ENCODE results near the gene TRNAU1AP. TPM values are rescaled to one million over a fixed set of nuclear protein-coding genes. Genes with fewer than 3 reads are reported as not detected.

TRNAU1AP gene
- total RNA-seq, 1 donor from 2014 or later, result 24.3 TPM

Other genes starting within 250 kb of the TRNAU1AP start
- gene MED18, start 224.0 kb upstream of the TRNAU1AP start, total RNA-seq, result 15.5 TPM
- 56.3 TPM for gene PHACTR4, start 183.3 kb upstream of the TRNAU1AP start, total RNA-seq
- 33.3 TPM for gene RCC1, start 47.0 kb upstream of the TRNAU1AP start, total RNA-seq
- gene RAB42, start 39.2 kb downstream of the TRNAU1AP start, total RNA-seq, result 0.40 TPM
- 16.5 TPM for gene TAF12, start 90.0 kb downstream of the TRNAU1AP start, total RNA-seq
- gene RNU11, start 95.5 kb downstream of the TRNAU1AP start, total RNA-seq, result not detected
- gene GMEB1, start 115.7 kb downstream of the TRNAU1AP start, total RNA-seq, result 11.1 TPM
- gene YTHDF2, start 183.9 kb downstream of the TRNAU1AP start, total RNA-seq, result 61.2 TPM